SH-SY5Y (cell line): ENCODE measurements around the gene NKX1-2.

Experiments
- GATA2 ChIP-seq: IDR thresholded peaks from 2 replicates; pipeline ENCODE4 v1.6.1; 2011; ENCODE audit warnings: mild to moderate bottlenecking, low read depth, low read length
- GATA3 ChIP-seq: IDR thresholded peaks from 2 replicates; pipeline ENCODE4 v1.6.1; 2011; ENCODE audit warnings: low read depth, mild to moderate bottlenecking, low read length, moderate library complexity

The NKX1-2 gene

GRCh38 chr10:124482876-124483275, 33.0 kb upstream of the NKX1-2 start:
- TF ChIP-seq GATA3 (no peak), GATA2 (no peak)

GRCh38 chr10:124482236-124482800, 32.5 kb upstream of the NKX1-2 start:
- TF ChIP-seq GATA2 = no peak
- TF ChIP-seq GATA3 = no peak

- TF ChIP-seq GATA3 (no peak), GATA2 (no peak)
These were observed 31.9 kb upstream of the NKX1-2 start for GRCh38 chr10:124481717-124482116.

- TF ChIP-seq GATA3 (no peak), GATA2 (no peak)
These were observed 31.0 kb upstream of the NKX1-2 start for GRCh38 chr10:124480860-124481259.

- TF ChIP-seq GATA3 = no peak
- no peak for TF ChIP-seq GATA2
These were observed 28.7 kb upstream of the NKX1-2 start for GRCh38 chr10:124478515-124478914.

- TF ChIP-seq GATA3 (no peak), GATA2 (no peak)
These were observed 28.0 kb upstream of the NKX1-2 start for GRCh38 chr10:124477614-124478363.

GRCh38 chr10:124476043-124476725, 26.3 kb upstream of the NKX1-2 start:
- TF ChIP-seq GATA3 (no peak), GATA2 (no peak)

- no peak for TF ChIP-seq GATA2
- no peak for TF ChIP-seq GATA3
These were observed 24.8 kb upstream of the NKX1-2 start for GRCh38 chr10:124474514-124475070.

- no peak for TF ChIP-seq GATA2
These were observed 23.2 kb upstream of the NKX1-2 start for GRCh38 chr10:124473070-124473469.

- TF ChIP-seq GATA3 (no peak), GATA2 (no peak)
These were observed 22.2 kb upstream of the NKX1-2 start for GRCh38 chr10:124472071-124472470.

GRCh38 chr10:124470544-124471434, 21.0 kb upstream of the NKX1-2 start:
- TF ChIP-seq GATA2 = no peak
- no peak for TF ChIP-seq GATA3

GRCh38 chr10:124469956-124470484, 20.2 kb upstream of the NKX1-2 start:
- TF ChIP-seq GATA3 = no peak
- no peak for TF ChIP-seq GATA2

- TF ChIP-seq GATA3 (no peak), GATA2 (no peak)
These were observed 18.8 kb upstream of the NKX1-2 start for GRCh38 chr10:124468624-124469023.
